Lower leg skin (tissue), 4 donors: ENCODE results near the gene PKD1L1. TPM values are rescaled to one million over a fixed set of nuclear protein-coding genes. Genes with fewer than 3 reads are reported as not detected.
"Not testable (repeated sequence)": the region's sequence is repeated elsewhere in the genome, so short reads cannot be mapped to it uniquely, and the experiment has no call there.

Experiments used
- DNase-seq, 2 donors: peaks; one replicate each; pipeline ENCODE4 v3.0.0-alpha.2; 2019; ENCODE audit warnings: low spot score in 2 of 2
- H3K4me3 ChIP-seq: fragments of 200-600 bp; sonication (generic); 2 replicates; pipeline ENCODE4 v1.5.1; 2017; ENCODE audit warnings: mild to moderate bottlenecking, low read depth; ENCODE audit not compliant: poor library complexity, severe bottlenecking
- POLR2A ChIP-seq, 2 donors: fragments of 450-650 bp; IDR thresholded peaks; one replicate each; pipeline ENCODE4 v1.6.1; 2016 to 2017; ENCODE audit warnings: antibody characterized with exemption in 2 of 2, mild to moderate bottlenecking in 1 of 2, moderate library complexity in 1 of 2
- WGBS, 2 donors: methylation state at CpG; one replicate each; pipeline ENCODE4 v1.1.5; 2018; 5-methylcytosine and 5-hydroxymethylcytosine counted together
- intact Hi-C: fragments of 100-400 bp; cut with DNase I; formaldehyde crosslinking; loops from one replicate; pipeline ENCODE4 v1.15.0; 2023; ENCODE audit warnings: low total_unique reads
- total RNA-seq, 4 donors: library from RNA; depleted of rRNA; stranded (reverse); fragments of >200 nt; gene quantifications; one replicate each; pipeline ENCODE4 v1.1.0, GENCODE V29; 2016
- TF ChIP-seq, protein P1 (sequence below), 3 donors: fragments of 450-650 bp; IDR thresholded peaks; one replicate each; pipeline ENCODE4 v1.5.1; 2016; ENCODE audit warnings: antibody characterized with exemption in 3 of 3, mild to moderate bottlenecking in 3 of 3, moderate library complexity in 2 of 3

The PKD1L1 gene
- total RNA-seq, 4 donors from 2014 or later = 0.04 to 0.12 (median 0.07) TPM

DNA sequence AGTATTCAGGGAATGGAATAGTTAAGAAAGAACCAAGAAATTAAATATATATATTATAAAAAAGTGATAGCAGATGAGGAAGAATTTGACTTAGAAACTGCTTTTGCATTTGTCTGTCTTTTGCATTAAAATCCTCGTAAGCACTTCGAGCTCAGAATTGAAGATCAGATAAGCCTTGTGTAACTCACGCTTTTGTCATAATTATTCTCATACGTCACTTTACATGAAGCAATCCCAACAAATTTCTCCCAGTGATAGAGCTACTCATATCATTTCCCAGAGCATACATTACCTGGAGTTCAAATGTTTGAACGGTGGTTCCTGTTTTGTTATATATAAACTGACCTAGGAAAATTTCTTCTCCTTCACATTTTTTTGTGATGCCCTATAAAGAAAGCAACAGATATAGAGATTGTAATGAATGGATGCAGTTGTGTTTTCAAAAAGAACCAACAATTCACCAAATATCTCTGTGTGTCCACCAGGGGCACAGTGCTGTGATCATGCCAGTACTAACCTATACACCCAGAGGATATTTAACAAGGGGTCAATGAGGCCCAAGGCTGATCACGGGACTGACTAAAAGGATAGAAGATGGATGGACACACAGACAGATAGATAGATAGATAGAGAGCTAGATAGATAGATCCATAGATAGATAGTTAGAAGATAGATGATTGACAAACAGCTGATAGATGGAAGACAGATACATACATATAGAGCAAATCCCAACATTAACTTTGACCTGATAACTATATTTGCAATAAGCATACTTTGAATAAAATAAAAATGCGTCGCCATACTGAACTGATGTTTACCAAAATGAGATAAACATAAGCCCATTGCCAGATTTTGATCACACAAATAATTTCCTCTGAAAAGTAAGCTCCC lies 40.5 kb upstream of the PKD1L1 start:
- no peak for DNase-seq
- H3K4me3 ChIP-seq = no peak overlapping the region
- intact Hi-C loops = no loop called here
- TF ChIP-seq, protein P1, sequence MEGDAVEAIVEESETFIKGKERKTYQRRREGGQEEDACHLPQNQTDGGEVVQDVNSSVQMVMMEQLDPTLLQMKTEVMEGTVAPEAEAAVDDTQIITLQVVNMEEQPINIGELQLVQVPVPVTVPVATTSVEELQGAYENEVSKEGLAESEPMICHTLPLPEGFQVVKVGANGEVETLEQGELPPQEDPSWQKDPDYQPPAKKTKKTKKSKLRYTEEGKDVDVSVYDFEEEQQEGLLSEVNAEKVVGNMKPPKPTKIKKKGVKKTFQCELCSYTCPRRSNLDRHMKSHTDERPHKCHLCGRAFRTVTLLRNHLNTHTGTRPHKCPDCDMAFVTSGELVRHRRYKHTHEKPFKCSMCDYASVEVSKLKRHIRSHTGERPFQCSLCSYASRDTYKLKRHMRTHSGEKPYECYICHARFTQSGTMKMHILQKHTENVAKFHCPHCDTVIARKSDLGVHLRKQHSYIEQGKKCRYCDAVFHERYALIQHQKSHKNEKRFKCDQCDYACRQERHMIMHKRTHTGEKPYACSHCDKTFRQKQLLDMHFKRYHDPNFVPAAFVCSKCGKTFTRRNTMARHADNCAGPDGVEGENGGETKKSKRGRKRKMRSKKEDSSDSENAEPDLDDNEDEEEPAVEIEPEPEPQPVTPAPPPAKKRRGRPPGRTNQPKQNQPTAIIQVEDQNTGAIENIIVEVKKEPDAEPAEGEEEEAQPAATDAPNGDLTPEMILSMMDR (IDR thresholded peaks at IDR 0.05) = no peak
- TF ChIP-seq POLR2A (IDR thresholded peaks at IDR 0.05) = no peak
- WGBS, 2 donors = 81 to 82% methylated on average over 8 of the region's 8 CpGs

DNA sequence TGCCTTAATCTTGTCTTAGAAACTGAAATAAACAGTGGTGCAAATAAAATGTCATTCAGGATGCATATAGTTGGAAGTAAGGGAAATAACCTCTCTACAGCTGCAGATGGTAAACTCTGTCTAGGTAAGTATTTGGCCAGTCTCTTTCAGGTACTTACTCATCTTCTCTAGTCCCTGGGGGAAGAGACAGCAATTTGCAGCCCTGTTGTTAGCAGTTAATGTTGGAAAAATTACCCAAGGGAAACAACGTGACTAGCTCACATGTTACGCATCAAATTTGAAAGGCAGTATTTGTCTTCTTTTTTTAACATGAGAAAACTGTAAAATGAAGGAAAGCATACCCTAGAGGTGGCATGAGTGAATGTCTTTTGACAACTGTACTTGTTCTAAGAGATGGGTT lies 34.3 kb upstream of the PKD1L1 start:
- intact Hi-C loops = no loop called here
- 24 to 27% methylated on average over 2 of the region's 2 CpGs for WGBS, 2 donors
- DNase-seq = no peak
- TF ChIP-seq, protein P1 (IDR thresholded peaks at IDR 0.05) = no peak
- no peak for TF ChIP-seq POLR2A (IDR thresholded peaks at IDR 0.05)
- H3K4me3 ChIP-seq = no peak overlapping the region

DNA sequence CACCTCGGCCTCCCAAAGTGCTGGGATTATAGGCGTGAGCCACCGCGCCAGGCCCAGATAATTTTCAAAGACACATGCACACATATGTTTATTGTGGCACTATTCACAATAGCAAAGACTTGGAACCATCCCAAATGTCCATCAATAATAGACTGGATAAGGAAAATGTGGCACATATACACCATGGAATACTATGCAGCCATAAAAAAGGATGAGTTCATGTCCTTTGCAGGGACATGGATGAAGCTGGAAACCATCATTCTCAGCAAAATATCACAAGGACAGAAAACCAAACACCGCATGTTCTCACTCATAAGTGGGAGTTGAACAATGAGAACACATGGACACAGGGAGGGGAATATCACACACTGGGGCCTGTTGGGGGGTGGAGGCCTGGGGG lies 32.4 kb upstream of the PKD1L1 start:
- H3K4me3 ChIP-seq, intact Hi-C loops, DNase-seq: not testable (repeated sequence)
- WGBS, 2 donors = 89 to 96% methylated on average over 5 of the region's 5 CpGs

DNA sequence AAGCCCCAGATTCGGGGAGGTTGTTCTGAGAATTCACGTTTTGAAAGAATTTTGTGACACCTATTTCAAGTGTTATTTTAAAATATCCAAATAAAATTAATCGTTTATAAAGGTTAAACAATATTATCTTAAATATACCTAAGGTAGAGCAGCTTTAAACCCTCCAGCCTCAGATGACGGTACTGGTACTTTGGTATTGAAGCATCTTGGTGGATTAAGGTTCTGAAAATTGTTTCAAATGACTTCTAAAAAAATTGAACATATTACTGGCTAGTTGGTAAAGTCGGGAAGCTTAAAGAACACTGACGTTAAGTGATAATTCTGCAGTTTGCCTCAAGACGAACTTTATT lies 31.5 kb upstream of the PKD1L1 start:
- no peak for TF ChIP-seq POLR2A (IDR thresholded peaks at IDR 0.05)
- TF ChIP-seq, protein P1 (IDR thresholded peaks at IDR 0.05) = no peak
- no peak for DNase-seq
- WGBS, 2 donors = 28% methylated on average over 7 of the region's 7 CpGs
- H3K4me3 ChIP-seq = no peak overlapping the region
- intact Hi-C loops = no loop called here

DNA sequence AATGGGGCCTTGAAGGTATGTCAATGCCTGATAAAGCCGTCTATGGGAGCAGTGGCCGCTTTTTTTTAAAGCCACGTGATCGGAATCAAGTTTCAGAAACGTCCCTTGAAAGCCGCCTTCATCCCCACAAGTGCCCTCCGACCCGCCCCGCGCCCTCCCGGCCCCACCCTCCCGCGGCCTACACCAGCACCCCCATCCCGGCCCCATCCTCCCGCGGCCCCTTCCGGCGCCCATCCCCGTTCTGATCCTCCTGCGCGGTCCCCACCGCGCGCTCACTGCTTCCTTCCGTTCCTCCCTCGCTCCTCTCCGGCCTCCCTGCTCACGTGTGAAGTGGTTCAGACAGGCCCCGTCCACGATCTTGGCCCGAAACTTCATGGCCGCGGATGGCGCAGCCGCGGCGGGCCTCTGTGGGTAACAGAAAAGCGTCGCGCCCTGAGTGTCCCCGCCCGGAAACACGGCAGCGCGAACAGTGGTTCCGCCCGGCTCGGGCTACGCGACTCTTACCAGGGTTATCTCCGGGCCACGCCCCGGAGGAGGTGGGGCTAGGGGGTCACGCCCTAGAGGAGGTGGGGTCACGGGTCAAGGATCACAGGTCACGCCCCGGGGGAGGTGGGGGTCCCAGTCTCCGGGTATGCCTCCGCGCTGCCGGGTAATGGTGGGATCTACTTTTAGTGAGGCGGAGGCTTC lies 31.0 kb upstream of the PKD1L1 start, which contains the start of gene HUS1:
TSS of gene HUS1 (minus strand) at position 471 of the 687 bp plus-strand sequence. CDS start at position 375, 96 bp downstream.
- peak within 1 kb of the TSS; percentile 64 for H3K4me3 ChIP-seq
- TF ChIP-seq, protein P1 (IDR thresholded peaks at IDR 0.05) = no peak
- TF ChIP-seq POLR2A (IDR thresholded peaks at IDR 0.05) = peak in 1 of 2 donors; percentile 40
- peak; percentile 94 to 99 for DNase-seq
- 1% methylated on average over 58 to 61 of the region's 62 CpGs for WGBS, 2 donors
- intact Hi-C loops = no loop called here

DNA sequence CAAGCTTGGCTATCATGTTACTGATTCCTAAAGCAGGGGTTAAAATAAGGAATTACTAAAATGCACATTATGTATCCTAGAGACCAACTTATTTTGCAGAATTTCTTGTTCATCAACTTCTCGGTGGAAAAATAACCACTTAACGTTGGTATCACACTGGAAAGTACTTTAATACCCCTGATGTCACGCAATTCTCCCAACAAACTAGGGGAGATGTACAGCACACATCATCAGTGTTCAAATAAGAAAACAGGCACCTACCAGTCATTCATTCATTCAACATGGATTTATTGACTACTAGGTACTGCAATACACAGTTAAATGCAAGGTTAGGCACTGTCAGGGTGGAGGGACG lies 30.5 kb upstream of the PKD1L1 start:
- intact Hi-C loops = no loop called here
- TF ChIP-seq, protein P1 (IDR thresholded peaks at IDR 0.05) = no peak
- no peak for TF ChIP-seq POLR2A (IDR thresholded peaks at IDR 0.05)
- 5 to 7% methylated on average over 4 of the region's 4 CpGs for WGBS, 2 donors
- DNase-seq = no peak
- H3K4me3 ChIP-seq = peak overlapping the region; percentile 64
